ENCODE data around the gene GPR89A.
"Not testable (repeated sequence)": the region's sequence is repeated elsewhere in the genome, so short reads cannot be mapped to it uniquely, and the experiment has no call there.

Gene GPR89A

GRCh38 chr1:145686078-145686477 is 78.3 kb downstream of the GPR89A start:
- not testable (repeated sequence) for DNase-seq (ENCODE audit: low spot score)

DNA sequence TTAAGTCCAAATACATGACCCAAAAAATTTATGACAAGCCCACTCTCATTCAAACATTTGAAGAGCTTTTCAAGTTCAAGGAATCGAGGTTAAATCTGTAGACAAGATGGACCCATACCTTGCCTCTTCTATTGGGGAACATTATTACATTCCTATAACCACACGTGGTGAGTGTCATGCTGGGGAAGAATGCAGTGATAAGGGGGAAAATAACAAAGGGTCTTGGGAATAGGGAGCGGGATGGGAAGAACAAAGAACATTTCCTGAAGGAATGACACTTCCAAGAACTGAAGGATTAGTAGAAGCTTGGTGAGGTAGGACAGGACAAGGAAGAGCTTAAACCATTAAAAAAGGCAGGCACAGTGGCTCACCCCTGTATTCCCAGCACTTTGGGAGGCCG is 80.5 kb downstream of the GPR89A start:
- DNase-seq (ENCODE audit: low spot score), result no peak

DNA sequence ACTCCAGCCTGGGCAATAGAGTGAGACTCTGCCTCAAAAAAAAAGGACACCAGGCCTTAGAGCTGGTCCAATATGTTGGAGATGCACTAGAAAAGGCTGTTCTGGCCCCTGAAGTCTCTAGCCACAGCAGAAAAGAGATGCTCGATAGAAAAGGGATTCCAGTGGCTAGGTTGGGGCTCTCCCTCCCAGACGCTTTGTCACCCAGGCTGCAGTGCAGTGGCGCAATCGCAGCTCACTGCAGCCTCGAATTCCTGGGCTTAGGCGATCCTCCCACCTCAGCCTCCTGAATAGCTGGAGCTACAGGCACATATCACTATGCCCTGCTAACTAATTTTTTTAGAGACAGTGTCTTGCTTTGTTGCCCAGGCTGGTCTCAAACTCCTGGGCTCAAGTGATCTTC is 81.1 kb downstream of the GPR89A start:
- DNase-seq (ENCODE audit: low spot score), result no peak

DNA sequence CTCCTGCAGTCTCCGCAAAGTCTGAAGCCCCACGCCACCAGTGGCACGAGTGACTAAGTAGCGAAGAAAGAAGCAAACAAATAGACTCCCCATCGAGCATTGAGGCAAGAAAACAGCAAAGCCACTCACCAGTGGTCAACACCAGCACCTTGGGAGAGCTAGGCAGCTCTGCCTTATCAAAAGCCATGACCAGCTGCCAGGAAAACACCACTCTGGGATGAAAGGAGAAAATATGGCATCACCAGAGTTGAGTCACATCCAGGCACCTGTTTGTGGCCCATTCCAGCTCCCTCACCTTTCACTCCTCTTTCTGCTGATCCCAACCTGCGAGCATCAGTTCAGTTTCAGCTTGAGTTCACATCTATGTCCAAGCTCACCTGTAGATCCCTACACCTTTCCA is 82.1 kb downstream of the GPR89A start:
- no peak for DNase-seq (ENCODE audit: low spot score)

GRCh38 chr1:145690587-145691558 is 83.1 kb downstream of the GPR89A start:
- no peak for DNase-seq (ENCODE audit: low spot score)

DNA sequence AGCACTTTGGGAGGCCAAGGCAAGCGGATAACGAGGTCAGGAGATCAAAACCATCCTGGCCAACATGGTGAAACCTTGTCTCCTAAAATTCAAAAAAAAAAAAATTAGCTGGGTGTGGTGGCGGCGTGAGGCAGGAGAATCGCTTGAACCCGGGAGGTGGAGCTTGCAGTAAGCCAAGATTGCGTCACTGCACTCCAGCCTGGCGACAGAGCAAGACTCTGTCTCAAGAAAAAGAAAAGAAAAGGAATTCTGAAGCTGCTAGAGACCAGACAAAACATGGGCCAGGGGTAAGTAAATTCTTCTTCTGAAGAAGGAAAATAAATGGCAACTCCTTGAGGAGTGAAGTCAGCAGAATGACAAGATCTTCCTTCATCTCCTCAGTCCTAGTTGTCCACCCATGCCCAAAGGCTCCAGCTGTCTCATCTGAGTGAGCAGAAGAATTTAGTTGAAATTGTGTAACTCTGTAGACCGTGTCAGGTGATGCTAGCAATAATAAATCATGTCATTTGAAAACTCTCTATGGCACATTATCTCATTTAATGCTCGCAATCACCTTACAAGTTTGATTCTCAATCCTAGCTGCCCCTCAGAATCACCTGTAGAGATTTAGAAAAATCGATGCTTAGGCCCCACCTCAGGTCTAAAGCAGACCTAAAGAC is 85.1 kb downstream of the GPR89A start:
- DNase-seq (ENCODE audit: low spot score), result no peak

- no peak for DNase-seq (ENCODE audit: low spot score)
These were observed 88.2 kb downstream of the GPR89A start for GRCh38 chr1:145695821-145696629.

DNA sequence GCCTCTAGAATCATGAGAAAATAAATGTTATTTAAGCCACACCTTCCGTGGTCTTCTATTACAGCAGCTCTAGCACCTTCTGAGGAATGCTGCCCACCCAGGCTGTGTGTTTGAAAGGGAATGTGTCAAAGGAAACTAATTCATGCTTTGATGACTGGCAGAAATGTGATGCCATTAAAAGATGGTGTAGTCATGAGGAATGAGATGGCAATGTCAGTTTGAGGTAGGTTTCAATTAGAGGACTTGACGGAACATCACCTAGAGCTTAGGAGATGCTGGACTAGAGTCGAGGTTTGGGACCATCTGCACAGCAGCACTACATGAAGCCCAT is 88.8 kb downstream of the GPR89A start:
- no peak for DNase-seq (ENCODE audit: low spot score)

DNA sequence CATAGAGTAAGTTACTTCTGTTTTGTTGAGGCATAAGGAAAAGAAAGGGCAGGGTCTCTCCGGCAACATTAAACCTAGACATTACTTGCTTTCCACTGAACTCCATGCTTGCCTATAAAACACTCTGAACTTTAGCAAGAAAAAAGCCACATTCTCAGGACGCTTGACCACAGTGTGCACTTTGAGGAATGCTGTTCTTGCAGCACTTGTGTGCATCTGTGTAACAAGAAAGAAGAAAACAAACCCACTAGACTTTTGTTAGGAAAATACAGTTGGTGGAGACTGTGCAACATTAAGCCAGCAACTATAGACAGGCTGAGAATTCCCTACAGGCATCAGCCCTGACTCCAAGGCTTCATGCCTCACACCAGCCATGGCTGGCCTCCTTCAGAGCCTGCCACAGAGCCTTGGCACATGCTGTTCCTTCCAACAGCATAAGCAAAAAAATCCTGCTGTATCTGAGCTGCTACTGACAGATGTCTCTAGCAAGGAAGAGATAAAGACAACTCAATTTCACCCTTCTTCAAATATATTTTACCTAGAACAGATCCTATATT is 93.6 kb downstream of the GPR89A start:
- no peak for DNase-seq (ENCODE audit: low spot score)

- DNase-seq (ENCODE audit: low spot score), result no peak
These were observed 94.3 kb downstream of the GPR89A start for GRCh38 chr1:145702052-145702451.

DNA sequence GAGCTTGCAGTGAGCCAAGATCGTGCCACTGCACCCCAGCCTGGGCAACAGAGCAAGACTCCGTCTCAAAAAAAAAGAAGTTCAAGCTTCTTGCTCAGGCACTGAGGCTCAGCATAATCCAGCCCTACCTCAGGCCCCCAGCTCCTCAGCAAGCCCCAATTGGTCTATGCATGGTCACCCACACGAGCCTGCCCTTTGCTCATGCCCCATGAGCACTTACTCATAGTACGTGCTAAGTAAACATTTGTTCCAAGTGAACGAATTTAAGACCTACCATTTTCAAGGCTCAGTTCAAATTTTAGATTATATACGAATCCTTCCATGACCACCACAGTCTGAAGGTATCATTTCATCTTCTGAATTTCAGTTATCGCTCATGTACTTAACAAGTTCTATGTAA is 95.0 kb downstream of the GPR89A start:
- no peak for DNase-seq (ENCODE audit: low spot score)

- DNase-seq (ENCODE audit: low spot score), result no peak
These were observed 97.8 kb downstream of the GPR89A start for GRCh38 chr1:145705622-145706021.

- no peak for DNase-seq (ENCODE audit: low spot score)
These were observed 98.4 kb downstream of the GPR89A start for GRCh38 chr1:145706086-145706664.

DNA sequence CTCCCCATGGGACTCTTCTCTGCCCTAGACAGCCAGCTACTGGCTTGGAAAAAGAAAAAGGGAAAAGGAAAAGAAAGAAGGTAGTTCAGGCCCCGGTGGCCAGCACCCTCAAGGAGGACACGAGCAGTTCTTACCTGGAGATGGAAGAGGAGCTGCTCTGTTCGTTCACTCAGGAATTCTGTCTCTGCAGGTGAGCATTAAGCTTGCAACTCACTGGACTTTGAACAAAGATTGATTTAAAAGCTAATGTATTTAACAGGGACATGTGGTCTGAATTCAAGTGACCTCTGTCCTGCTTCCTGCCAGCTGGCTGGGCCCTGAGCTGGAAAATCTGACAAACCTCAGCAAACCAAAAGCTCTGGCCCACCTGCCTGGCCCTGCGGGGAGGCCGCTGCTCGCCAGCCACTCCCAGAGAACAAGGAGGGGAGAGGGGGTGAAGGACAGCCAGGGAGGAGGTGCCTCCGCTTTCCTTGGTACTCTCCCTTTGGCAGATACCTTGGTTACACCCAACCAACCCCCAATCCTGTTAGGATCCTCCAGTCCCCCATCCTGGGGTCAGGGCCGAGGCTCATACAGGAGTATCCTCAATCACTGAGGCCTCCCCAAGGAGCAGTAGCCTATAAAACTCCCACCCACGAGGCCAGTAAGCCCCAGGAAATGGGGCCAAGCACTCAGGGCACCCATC is 99.5 kb downstream of the GPR89A start, which contains the start of gene PDZK1:
TSS of gene PDZK1 (minus strand) at position 186 of the 685 bp plus-strand sequence. CDS start 19,347 bp downstream, outside the sequence.
- peak; percentile 50 for DNase-seq (ENCODE audit: low spot score)

DNA sequence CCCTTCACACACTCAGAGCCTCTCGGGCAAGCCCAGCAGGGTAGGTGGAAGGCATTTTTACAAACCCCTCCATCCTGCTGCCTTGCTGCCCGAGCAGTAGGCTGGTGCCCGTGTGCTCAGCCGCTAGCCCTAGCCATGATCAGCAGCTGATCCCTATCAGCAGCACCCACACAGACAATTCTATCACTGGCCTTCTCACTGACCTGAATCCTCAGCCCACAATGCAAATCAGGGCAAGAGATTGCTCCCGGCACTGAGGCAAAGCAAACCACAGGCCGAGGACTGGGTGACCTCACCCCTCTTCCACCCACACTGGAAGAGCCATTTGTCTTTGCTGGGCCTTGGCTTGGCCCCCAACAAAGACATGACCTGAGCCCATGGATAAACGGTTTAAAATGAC is 100.3 kb downstream of the GPR89A start:
- DNase-seq (ENCODE audit: low spot score), result no peak

- DNase-seq (ENCODE audit: low spot score), result no peak
These were observed 102.7 kb downstream of the GPR89A start for GRCh38 chr1:145710291-145711027.

GRCh38 chr1:145711213-145711651 is 103.4 kb downstream of the GPR89A start:
- DNase-seq (ENCODE audit: low spot score), result no peak

- no peak for DNase-seq (ENCODE audit: low spot score)
These were observed 106.8 kb downstream of the GPR89A start for GRCh38 chr1:145714524-145715111.

GRCh38 chr1:145716641-145717345 is 109.0 kb downstream of the GPR89A start:
- no peak for DNase-seq (ENCODE audit: low spot score)
